Stimulated activated CD4-positive, alpha-beta T cell treated with anti-CD3 and anti-CD28 coated beads, Interleukin-4, amount 100 ng/mL, for 24 hours (primary cell): ENCODE data around the gene EAPP.
"Not testable (repeated sequence)": the region's sequence is repeated elsewhere in the genome, so short reads cannot be mapped to it uniquely, and the experiment has no call there.

Source experiments
- DNase-seq: peaks from one replicate; pipeline ENCODE4 v3.0.0-alpha.2; 2020

The EAPP gene

GRCh38 chr14:34539407-34540180, at the start of gene EAPP:
EAPP (minus strand) TSS chr14:34539701; CDS start chr14:34539628, 73 bp downstream.
- DNase-seq, result peak; percentile 95

GRCh38 chr14:34583525-34583924, 44.0 kb upstream of the EAPP start:
- DNase-seq, result no peak

GRCh38 chr14:34582117-34582680, 42.7 kb upstream of the EAPP start:
- DNase-seq, result no peak

- DNase-seq, result no peak
Measured at GRCh38 chr14:34580381-34580780, 40.9 kb upstream of the EAPP start.

- DNase-seq, result no peak
Measured at GRCh38 chr14:34571771-34572170, 32.3 kb upstream of the EAPP start.

GRCh38 chr14:34569750-34570149, 30.2 kb upstream of the EAPP start:
- no peak for DNase-seq

- no peak for DNase-seq
Measured at GRCh38 chr14:34568803-34569202, 29.3 kb upstream of the EAPP start.

- no peak for DNase-seq
Measured at GRCh38 chr14:34562776-34563150, 23.3 kb upstream of the EAPP start.

GRCh38 chr14:34562037-34562775, 22.7 kb upstream of the EAPP start:
- not testable (repeated sequence) for DNase-seq

GRCh38 chr14:34556498-34556829, 17.0 kb upstream of the EAPP start:
- not testable (repeated sequence) for DNase-seq

GRCh38 chr14:34555583-34556497, 16.3 kb upstream of the EAPP start:
- not testable (repeated sequence) for DNase-seq

GRCh38 chr14:34554540-34555250, 15.2 kb upstream of the EAPP start:
- DNase-seq, result peak; percentile 15

- DNase-seq, result not testable (repeated sequence)
Measured at GRCh38 chr14:34549276-34549966, 9.9 kb upstream of the EAPP start.

GRCh38 chr14:34548472-34548981, 9.0 kb upstream of the EAPP start:
- no peak for DNase-seq

- not testable (repeated sequence) for DNase-seq
Measured at GRCh38 chr14:34547136-34547520, 7.6 kb upstream of the EAPP start.

GRCh38 chr14:34546272-34547135, 7.0 kb upstream of the EAPP start:
- DNase-seq, result not testable (repeated sequence)

- not testable (repeated sequence) for DNase-seq
Measured at GRCh38 chr14:34540181-34541059, 919 bp upstream of the EAPP start.

- no peak for DNase-seq
Measured at GRCh38 chr14:34538871-34539406, 562 bp downstream of the EAPP start.

- DNase-seq, result not testable (repeated sequence)
Measured at GRCh38 chr14:34538096-34538495, 1.4 kb downstream of the EAPP start.
